ENCODE data around the gene NAT8L. TPM values are rescaled to one million over a fixed set of nuclear protein-coding genes. Genes with fewer than 3 reads are reported as not detected.

NAT8L gene
- total and polyA plus RNA-seq, 2 donors (not counting 3 experiments of a cell fraction or from before 2014, with no cell fraction given): 0.10 to 0.11 TPM

DNA sequence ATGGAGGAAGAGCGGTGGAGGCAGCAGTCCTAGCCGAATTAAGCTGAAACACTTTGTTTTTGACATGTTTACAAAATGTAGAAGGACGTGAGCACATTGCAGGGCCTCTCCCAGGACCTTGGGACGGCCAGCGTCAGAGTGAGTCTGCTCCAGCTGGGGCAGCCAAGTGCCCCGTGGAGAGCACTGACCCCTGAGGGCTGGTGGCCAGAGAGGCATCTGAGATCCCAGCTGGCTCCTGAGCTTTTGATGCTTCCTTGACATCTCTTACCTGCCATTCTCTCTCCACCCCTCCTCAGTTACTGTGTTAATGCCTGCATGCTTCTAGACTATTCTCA, 24.7 kb downstream of the NAT8L start:
- DNase-seq (ENCODE audit: low read depth, low spot score) (no peak), FAIRE-seq (no peak)
- dilution Hi-C loops (cut with MboI; ENCODE audit: extremely low pct_ligation_motif_present, low sequenced_read_pairs) (no loop called here), intact Hi-C loops (cut with micrococcal nuclease) (no loop called here)
- Histone ChIP-seq H3K4me1 (ENCODE audit: control insufficient read depth, extremely low read depth, insufficient read depth, low read length) (no peaks in the 10 kb centered on the region), H3K27me3 (ENCODE audit: control insufficient read depth in 2 of 2, insufficient read depth in 2 of 2, low read length in 2 of 2) (no peaks in the 10 kb centered on the region), H3K9ac (replicated peaks; ENCODE audit: extremely low read depth, insufficient read depth, low read length) (no peak overlapping the region), H3K9me3 (replicated peaks; ENCODE audit: control insufficient read depth, insufficient read depth, low read length) (no peaks in the 10 kb centered on the region), H3K4me3 (replicated peaks in 1 of 3; ENCODE audit: insufficient read depth in 1 of 3, low read depth in 1 of 3, low read length in 3 of 3) (no peak overlapping the region), H3K79me2 (ENCODE audit: control insufficient read depth, insufficient read depth, low read length) (no peaks in the 10 kb centered on the region), H3K36me3 (ENCODE audit: control insufficient read depth in 2 of 2, extremely low read depth in 1 of 2, insufficient read depth in 2 of 2, low read length in 2 of 2) (no peaks in the 10 kb centered on the region), H3K9me1 (replicated peaks; ENCODE audit: control insufficient read depth, extremely low read depth, insufficient read depth, low read length) (no peaks in the 10 kb centered on the region), H3K4me2 (ENCODE audit: insufficient read depth, low read length) (no peak overlapping the region), H4K20me1 (replicated peaks; ENCODE audit: control insufficient read depth, extremely low read depth, insufficient read depth, low read length) (no peaks in the 10 kb centered on the region), H2AFZ (ENCODE audit: low read depth, low read length) (no peak overlapping the region), H3K27ac (ENCODE audit: insufficient read depth, low read depth, low read length) (no peak overlapping the region)
- TF ChIP-seq CTCF (IDR thresholded peaks at IDR 0.05; ENCODE audit: extremely low read depth in 1 of 2, insufficient read depth in 1 of 2, low read depth in 1 of 2, low read length in 2 of 2) (no peak), MYC (IDR thresholded peaks at IDR 0.05; ENCODE audit: low read depth, low read length) (no peak), POLR2AphosphoS5 (IDR thresholded peaks at IDR 0.05; ENCODE audit: insufficient read depth, low read depth, low read length) (no peak), MAX (IDR thresholded peaks at IDR 0.05; ENCODE audit: insufficient read depth, insufficient read length) (no peak), EZH2 (IDR thresholded peaks at IDR 0.05; ENCODE audit: borderline replicate concordance, low read depth, low read length, severe bottlenecking) (no peak), FOS (IDR thresholded peaks at IDR 0.05; ENCODE audit: borderline replicate concordance, insufficient read depth, low read length) (no peak), GATA2 (IDR thresholded peaks at IDR 0.05; ENCODE audit: insufficient read depth, insufficient read length, low read depth, low read length) (no peak), JUN (IDR thresholded peaks at IDR 0.05; ENCODE audit: borderline replicate concordance, insufficient read depth, insufficient read length, low read depth) (no peak), POLR2A (IDR thresholded peaks at IDR 0.05; ENCODE audit: low read depth, low read length) (no peak)
- ChIA-PET CTCF (interaction anchor here (1.2 to 1.5 kb wide), 2 partner anchors 9 to 19 kb away, joined by 3 to 4 read pairs; no protein-coding TSS in a partner anchor), POLR2A (no interaction called here)
- no TSS peak for BruUV-seq (replicated peaks)

All from endothelial cell of umbilical vein (primary cell).